CD4-positive, alpha-beta memory T cell (primary cell): ENCODE data around the gene DOK5. TPM values are rescaled to one million over a fixed set of nuclear protein-coding genes. Genes with fewer than 3 reads are reported as not detected.

Experiments used
- CTCF ChIA-PET: fragments of 350-600 bp; sonication (Branson Sonifier 250); formaldehyde crosslinking; loops from one replicate; lab custom pipeline; 2021; ENCODE audit warnings: inconsistent platforms; ENCODE audit not compliant: partially characterized antibody; lab: Charles Lee
- POLR2A ChIA-PET: fragments of 350-600 bp; sonication (Branson Sonifier 250); formaldehyde crosslinking; loops from one replicate; lab custom pipeline; 2021; ENCODE audit not compliant: partially characterized antibody; lab: Charles Lee
- DNase-seq, 5 donors: peaks; one replicate each; pipeline versions ENCODE4 v3.0.0 to v3.0.0-alpha.2; 2020 to 2022; ENCODE audit warnings: mixed read lengths in 1 of 5
- H3K27ac ChIP-seq: one replicate; pipeline ENCODE4 v1.7.0; 2013; ENCODE audit warnings: low read depth, low read length
- H3K27me3 ChIP-seq: 2 replicates; pipeline ENCODE4 v1.7.0; 2013; ENCODE audit warnings: mild to moderate bottlenecking, low read length, moderate library complexity; ENCODE audit not compliant: insufficient read depth
- H3K36me3 ChIP-seq: 2 replicates; pipeline ENCODE4 v1.7.0; 2013; ENCODE audit warnings: mild to moderate bottlenecking, low read length, moderate library complexity; ENCODE audit not compliant: insufficient read depth
- H3K4me1 ChIP-seq: 2 replicates; pipeline ENCODE4 v1.7.0; 2013; ENCODE audit warnings: mild to moderate bottlenecking, low read length, moderate library complexity; ENCODE audit not compliant: insufficient read depth
- H3K4me3 ChIP-seq, 2 donors: one replicate each; pipeline ENCODE4 v1.7.0; 2013; ENCODE audit warnings: low read length in 2 of 2, mild to moderate bottlenecking in 1 of 2
- H3K9me3 ChIP-seq, 2 donors: one replicate each; pipeline ENCODE4 v1.7.0; 2013; ENCODE audit warnings: low read length in 2 of 2, control low read depth in 1 of 2; ENCODE audit not compliant: control insufficient read depth in 1 of 2
- H3K27ac Mint-ChIP-seq, 7 donors: one replicate each; pipeline ENCODE4 v1.8.0; 2020 to 2021; ENCODE audit warnings: mixed read lengths in 7 of 7, mild to moderate bottlenecking in 6 of 7, inconsistent platforms in 3 of 7, moderate library complexity in 3 of 7
- H3K27me3 Mint-ChIP-seq, 2 donors: one replicate each; pipeline ENCODE4 v1.8.0; 2020 to 2021; ENCODE audit warnings: mixed read lengths in 2 of 2
- H3K36me3 Mint-ChIP-seq, 2 donors: one replicate each; pipeline ENCODE4 v1.8.0; 2020 to 2021; ENCODE audit warnings: mixed read lengths in 2 of 2, inconsistent platforms in 1 of 2, mild to moderate bottlenecking in 1 of 2
- H3K4me1 Mint-ChIP-seq, 4 donors: one replicate each; pipeline ENCODE4 v1.8.0; 2020 to 2021; ENCODE audit warnings: mixed read lengths in 4 of 4, mild to moderate bottlenecking in 1 of 4
- H3K4me3 Mint-ChIP-seq, 8 donors: one replicate each; pipeline ENCODE4 v1.8.0; 2020 to 2021; ENCODE audit warnings: mixed read lengths in 8 of 8, mild to moderate bottlenecking in 7 of 8, moderate library complexity in 6 of 8, inconsistent platforms in 3 of 8
- H3K9me3 Mint-ChIP-seq, 8 donors: one replicate each; pipeline ENCODE4 v1.8.0; 2020 to 2021; ENCODE audit warnings: mixed read lengths in 8 of 8, mild to moderate bottlenecking in 5 of 8, inconsistent platforms in 3 of 8, moderate library complexity in 1 of 8
- intact Hi-C: fragments of 100-400 bp; cut with micrococcal nuclease; formaldehyde crosslinking; loops from one replicate; pipeline ENCODE4 v1.15.1; 2023
- polyA plus RNA-seq, 2 donors: library from polyadenylated mRNA; unstranded; fragments of 300-500 nt; fragmentation: Illumina TruSeq; gene quantifications; one replicate each; pipeline ENCODE4 v1.2.3, GENCODE V29; 2021
- total RNA-seq, 2 experiments: library from RNA; stranded (reverse); gene quantifications; one replicate each; pipeline ENCODE4 v1.2.3, GENCODE V29; 2021

The DOK5 gene
- not detected for total RNA-seq
- polyA plus RNA-seq = not detected

GRCh38 chr20:54475334-54476168 lies at the start of gene DOK5:
Gene DOK5, plus strand, starts transcription at chr20:54475593. Its CDS starts 354 bp downstream, at chr20:54475947.
- Mint-ChIP-seq H3K4me3 (peak within 1 kb of the TSS in 1 of 8 donors; percentile 58), H3K4me1 (peaks cover 1 to 9% (median 4%) of the 10 kb centered on the region in 4 donors), H3K36me3 (no peaks in the 10 kb centered on the region), H3K27me3 (peaks cover 30 to 34% of the 10 kb centered on the region in 2 donors), H3K27ac (no peak within 1 kb of the TSS), H3K9me3 (peaks cover 0 to 13% (median 3%) of the 10 kb centered on the region in 8 donors)
- Histone ChIP-seq H3K27ac (no peak within 1 kb of the TSS), H3K4me3 (no peak within 1 kb of the TSS), H3K4me1 (no peaks in the 10 kb centered on the region), H3K36me3 (no peaks in the 10 kb centered on the region), H3K9me3 (no peaks in the 10 kb centered on the region), H3K27me3 (peaks cover 6% of the 10 kb centered on the region)
- CTCF ChIA-PET = no interaction called here
- POLR2A ChIA-PET = no interaction called here
- DNase-seq = no peak
- intact Hi-C loops = no loop called here

GRCh38 chr20:54429364-54429763 lies 46.0 kb upstream of the DOK5 start:
- no peaks in the 10 kb centered on the region for H3K27me3 ChIP-seq
- H3K4me1 ChIP-seq = no peaks in the 10 kb centered on the region
- ChIA-PET CTCF (no interaction called here), POLR2A (no interaction called here)
- H3K9me3 ChIP-seq = no peaks in the 10 kb centered on the region
- no peak overlapping the region for H3K27ac ChIP-seq
- intact Hi-C loops = no loop called here
- Mint-ChIP-seq H3K27me3 (peaks cover 0 to 3% of the 10 kb centered on the region in 2 donors), H3K9me3 (peaks cover 3 to 15% (median 6%) of the 10 kb centered on the region in 8 donors), H3K36me3 (no peaks in the 10 kb centered on the region), H3K4me3 (no peak overlapping the region), H3K4me1 (no peaks in the 10 kb centered on the region), H3K27ac (no peak overlapping the region)
- H3K36me3 ChIP-seq = no peaks in the 10 kb centered on the region
- no peak overlapping the region for H3K4me3 ChIP-seq
- no peak for DNase-seq

- DNase-seq = no peak
- Histone ChIP-seq H3K4me1 (no peaks in the 10 kb centered on the region), H3K27ac (no peak overlapping the region), H3K27me3 (no peaks in the 10 kb centered on the region), H3K9me3 (no peaks in the 10 kb centered on the region), H3K36me3 (no peaks in the 10 kb centered on the region), H3K4me3 (no peak overlapping the region)
- intact Hi-C loops = no loop called here
- Mint-ChIP-seq H3K4me1 (no peaks in the 10 kb centered on the region), H3K27ac (no peak overlapping the region), H3K4me3 (no peak overlapping the region), H3K27me3 (peaks cover 0 to 3% of the 10 kb centered on the region in 2 donors), H3K9me3 (peaks cover 0 to 4% (median 0%) of the 10 kb centered on the region in 8 donors), H3K36me3 (no peaks in the 10 kb centered on the region)
- POLR2A ChIA-PET = no interaction called here
- CTCF ChIA-PET = no interaction called here
Measured at GRCh38 chr20:54431156-54431944, 44.0 kb upstream of the DOK5 start.

GRCh38 chr20:54432966-54433365 lies 42.4 kb upstream of the DOK5 start:
- intact Hi-C loops = no loop called here
- Mint-ChIP-seq H3K36me3 (no peaks in the 10 kb centered on the region), H3K27me3 (peaks cover 0 to 5% of the 10 kb centered on the region in 2 donors), H3K9me3 (peaks cover 0 to 4% (median 0%) of the 10 kb centered on the region in 8 donors), H3K27ac (no peak overlapping the region), H3K4me3 (no peak overlapping the region), H3K4me1 (no peaks in the 10 kb centered on the region)
- Histone ChIP-seq H3K27me3 (no peaks in the 10 kb centered on the region), H3K4me3 (no peak overlapping the region), H3K27ac (no peak overlapping the region), H3K9me3 (no peaks in the 10 kb centered on the region), H3K36me3 (no peaks in the 10 kb centered on the region), H3K4me1 (no peaks in the 10 kb centered on the region)
- no peak for DNase-seq
- ChIA-PET CTCF (no interaction called here), POLR2A (no interaction called here)

- H3K4me1 Mint-ChIP-seq = no peaks in the 10 kb centered on the region
- H3K27me3 Mint-ChIP-seq = peaks cover 0 to 8% of the 10 kb centered on the region in 2 donors
- CTCF ChIA-PET = no interaction called here
- H3K36me3 Mint-ChIP-seq = no peaks in the 10 kb centered on the region
- H3K27me3 ChIP-seq = no peaks in the 10 kb centered on the region
- H3K4me1 ChIP-seq = no peaks in the 10 kb centered on the region
- no peak overlapping the region for H3K4me3 Mint-ChIP-seq
- H3K9me3 ChIP-seq = no peaks in the 10 kb centered on the region
- no peak overlapping the region for H3K27ac ChIP-seq
- intact Hi-C loops = no loop called here
- no peak for DNase-seq
- no peaks in the 10 kb centered on the region for H3K36me3 ChIP-seq
- H3K9me3 Mint-ChIP-seq = peaks cover 0 to 2% (median 0%) of the 10 kb centered on the region in 8 donors
- POLR2A ChIA-PET = no interaction called here
- H3K27ac Mint-ChIP-seq = no peak overlapping the region
- no peak overlapping the region for H3K4me3 ChIP-seq
Measured at GRCh38 chr20:54433636-54434035, 41.8 kb upstream of the DOK5 start.

- Histone ChIP-seq H3K9me3 (no peaks in the 10 kb centered on the region), H3K27me3 (no peaks in the 10 kb centered on the region), H3K4me3 (no peak overlapping the region), H3K27ac (no peak overlapping the region), H3K36me3 (no peaks in the 10 kb centered on the region), H3K4me1 (no peaks in the 10 kb centered on the region)
- Mint-ChIP-seq H3K36me3 (no peaks in the 10 kb centered on the region), H3K4me1 (no peaks in the 10 kb centered on the region), H3K27me3 (peaks cover 0 to 8% of the 10 kb centered on the region in 2 donors), H3K4me3 (no peak overlapping the region), H3K27ac (no peak overlapping the region), H3K9me3 (no peaks in the 10 kb centered on the region)
- no peak for DNase-seq
- intact Hi-C loops = no loop called here
- ChIA-PET CTCF (no interaction called here), POLR2A (no interaction called here)
Measured at GRCh38 chr20:54434196-54434595, 41.2 kb upstream of the DOK5 start.

GRCh38 chr20:54435015-54435414 lies 40.4 kb upstream of the DOK5 start:
- no peak overlapping the region for H3K4me3 ChIP-seq
- Mint-ChIP-seq H3K27me3 (peaks cover 0 to 8% of the 10 kb centered on the region in 2 donors), H3K36me3 (no peaks in the 10 kb centered on the region), H3K27ac (no peak overlapping the region), H3K4me3 (no peak overlapping the region), H3K4me1 (no peaks in the 10 kb centered on the region), H3K9me3 (peaks cover 0 to 2% (median 0%) of the 10 kb centered on the region in 8 donors)
- no peaks in the 10 kb centered on the region for H3K36me3 ChIP-seq
- DNase-seq = no peak
- no peaks in the 10 kb centered on the region for H3K4me1 ChIP-seq
- ChIA-PET POLR2A (no interaction called here), CTCF (no interaction called here)
- H3K27ac ChIP-seq = no peak overlapping the region
- H3K27me3 ChIP-seq = no peaks in the 10 kb centered on the region
- intact Hi-C loops = no loop called here
- H3K9me3 ChIP-seq = no peaks in the 10 kb centered on the region
